SK-N-MC (cell line): ENCODE data around the gene NYAP2.

Experiments
- EZH2 ChIP-seq: fragments of 200-600 bp; sonication (generic); IDR thresholded peaks from one replicate; pipeline ENCODE4 v1.6.1; 2017; ENCODE audit warnings: antibody characterized with exemption
- FOXP2 ChIP-seq: optimal IDR thresholded peaks from 2 replicates; pipeline ENCODE3; 2011; ENCODE audit warnings: mild to moderate bottlenecking, moderate library complexity; ENCODE audit not compliant: insufficient read depth; ENCODE audit errors: extremely low read length, control extremely low read depth
- POLR2AphosphoS5 ChIP-seq: IDR thresholded peaks from 2 replicates; pipeline ENCODE4 v1.6.1; 2012; ENCODE audit warnings: mild to moderate bottlenecking, low read depth, low read length, borderline replicate concordance

GRCh38 chr2:225494100-225494459 is 94.6 kb downstream of the NYAP2 start:
- no peak for TF ChIP-seq POLR2AphosphoS5
- TF ChIP-seq EZH2 = no peak
- TF ChIP-seq FOXP2 = no peak
